Neural cell (in vitro differentiated cells): ENCODE measurements around the gene TBCA.

Source experiments
- CTCF ChIP-seq: fragments of 450-650 bp; IDR thresholded peaks from 2 replicates; pipeline ENCODE4 v1.5.1; 2014; ENCODE audit warnings: antibody characterized with exemption, mild to moderate bottlenecking, moderate library complexity; ENCODE audit not compliant: poor library complexity, severe bottlenecking
- EP300 ChIP-seq: fragments of 450-650 bp; conservative IDR thresholded peaks from 2 replicates; pipeline ENCODE4 v1.6.1; 2014; ENCODE audit warnings: antibody characterized with exemption, mild to moderate bottlenecking, moderate library complexity; ENCODE audit not compliant: poor library complexity, severe bottlenecking
- MXI1 ChIP-seq: fragments of 450-650 bp; conservative IDR thresholded peaks from 2 replicates; pipeline ENCODE4 v1.6.1; 2014; ENCODE audit warnings: antibody characterized with exemption, mild to moderate bottlenecking; ENCODE audit not compliant: poor library complexity, severe bottlenecking
- POLR2AphosphoS5 ChIP-seq: IDR thresholded peaks from 2 replicates; pipeline ENCODE4 v1.6.1; 2012
- REST ChIP-seq: IDR thresholded peaks from 2 replicates; pipeline ENCODE4 v1.6.1; 2012; ENCODE audit warnings: borderline replicate concordance
- TAF1 ChIP-seq: IDR thresholded peaks from 2 replicates; pipeline ENCODE4 v1.6.1; 2012; ENCODE audit warnings: low read depth

GRCh38 chr5:77733130-77733529 is 43.0 kb downstream of the TBCA start:
- TF ChIP-seq MXI1 (no peak), CTCF (no peak), TAF1 (no peak), REST (no peak), EP300 (no peak), POLR2AphosphoS5 (no peak)
